ENCODE measurements around the gene PCA3.

- no peak for TF ChIP-seq CTCF (IDR thresholded peaks at IDR 0.05)
- no peak for TF ChIP-seq POLR2AphosphoS5 (IDR thresholded peaks at IDR 0.05; ENCODE audit: low read depth, low read length)
These were observed 13.2 kb upstream of the PCA3 start for GRCh38 chr9:76751001-76751400.

Measured in Panc1 (cell line).